ENCODE data around the gene PCDHGB4.
"Not testable (repeated sequence)": the region's sequence is repeated elsewhere in the genome, so short reads cannot be mapped to it uniquely, and the experiment has no call there.

Gene PCDHGB4

GRCh38 chr5:141421489-141421855 lies 34.0 kb downstream of the PCDHGB4 start:
- H3K4me3 ChIP-seq (ENCODE audit: low read depth, low read length): peak overlapping the region; percentile 36
- no peak for TF ChIP-seq CTCF (IDR thresholded peaks at IDR 0.05; ENCODE audit: low read depth, low read length)

DNA sequence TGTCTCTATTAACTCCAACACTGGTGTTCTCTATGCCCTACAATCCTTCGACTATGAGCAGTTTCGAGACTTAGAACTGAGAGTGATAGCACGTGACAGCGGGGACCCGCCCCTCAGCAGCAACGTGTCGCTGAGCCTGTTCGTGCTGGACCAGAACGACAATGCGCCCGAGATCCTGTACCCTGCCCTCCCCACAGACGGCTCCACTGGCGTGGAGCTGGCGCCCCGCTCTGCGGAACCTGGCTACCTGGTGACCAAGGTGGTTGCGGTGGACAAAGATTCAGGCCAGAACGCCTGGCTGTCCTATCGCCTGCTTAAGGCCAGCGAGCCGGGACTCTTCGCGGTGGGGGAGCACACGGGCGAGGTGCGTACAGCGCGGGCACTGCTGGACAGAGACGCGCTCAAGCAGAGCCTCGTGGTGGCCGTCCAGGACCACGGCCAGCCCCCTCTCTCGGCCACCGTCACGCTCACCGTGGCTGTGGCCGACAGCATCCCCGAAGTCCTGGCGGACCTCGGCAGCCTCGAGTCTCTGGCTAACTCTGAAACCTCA lies 35.3 kb downstream of the PCDHGB4 start:
- no peak overlapping the region for H3K4me3 ChIP-seq (ENCODE audit: low read depth, low read length)
- no peak for TF ChIP-seq CTCF (IDR thresholded peaks at IDR 0.05; ENCODE audit: low read depth, low read length)

- H3K4me3 ChIP-seq (ENCODE audit: low read depth, low read length): no peak overlapping the region
- no peak for TF ChIP-seq CTCF (IDR thresholded peaks at IDR 0.05; ENCODE audit: low read depth, low read length)
Observed at GRCh38 chr5:141427783-141428426, 40.4 kb downstream of the PCDHGB4 start.

- no peak for TF ChIP-seq CTCF (IDR thresholded peaks at IDR 0.05; ENCODE audit: low read depth, low read length)
- H3K4me3 ChIP-seq (ENCODE audit: low read depth, low read length): no peak within 1 kb of the TSS
Observed at GRCh38 chr5:141430332-141431113, 43.0 kb downstream of the PCDHGB4 start, which contains the start of gene PCDHGA12. Gene PCDHGA12, plus strand, starts transcription at chr5:141430507. Its CDS starts 253 bp downstream, at chr5:141430760.

DNA sequence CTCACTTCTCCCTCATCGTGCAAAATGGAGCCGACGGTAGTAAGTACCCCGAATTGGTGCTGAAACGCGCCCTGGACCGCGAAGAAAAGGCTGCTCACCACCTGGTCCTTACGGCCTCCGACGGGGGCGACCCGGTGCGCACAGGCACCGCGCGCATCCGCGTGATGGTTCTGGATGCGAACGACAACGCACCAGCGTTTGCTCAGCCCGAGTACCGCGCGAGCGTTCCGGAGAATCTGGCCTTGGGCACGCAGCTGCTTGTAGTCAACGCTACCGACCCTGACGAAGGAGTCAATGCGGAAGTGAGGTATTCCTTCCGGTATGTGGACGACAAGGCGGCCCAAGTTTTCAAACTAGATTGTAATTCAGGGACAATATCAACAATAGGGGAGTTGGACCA lies 43.8 kb downstream of the PCDHGB4 start:
- no peak for TF ChIP-seq CTCF (IDR thresholded peaks at IDR 0.05; ENCODE audit: low read depth, low read length)
- H3K4me3 ChIP-seq (ENCODE audit: low read depth, low read length): no peak overlapping the region

- H3K4me3 ChIP-seq (ENCODE audit: low read depth, low read length): not testable (repeated sequence)
Observed at GRCh38 chr5:141432308-141432707, 44.8 kb downstream of the PCDHGB4 start.

DNA sequence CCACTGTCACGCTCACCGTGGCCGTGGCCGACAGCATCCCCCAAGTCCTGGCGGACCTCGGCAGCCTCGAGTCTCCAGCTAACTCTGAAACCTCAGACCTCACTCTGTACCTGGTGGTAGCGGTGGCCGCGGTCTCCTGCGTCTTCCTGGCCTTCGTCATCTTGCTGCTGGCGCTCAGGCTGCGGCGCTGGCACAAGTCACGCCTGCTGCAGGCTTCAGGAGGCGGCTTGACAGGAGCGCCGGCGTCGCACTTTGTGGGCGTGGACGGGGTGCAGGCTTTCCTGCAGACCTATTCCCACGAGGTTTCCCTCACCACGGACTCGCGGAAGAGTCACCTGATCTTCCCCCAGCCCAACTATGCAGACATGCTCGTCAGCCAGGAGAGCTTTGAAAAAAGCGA lies 45.2 kb downstream of the PCDHGB4 start:
- not testable (repeated sequence) for H3K4me3 ChIP-seq (ENCODE audit: low read depth, low read length)

DNA sequence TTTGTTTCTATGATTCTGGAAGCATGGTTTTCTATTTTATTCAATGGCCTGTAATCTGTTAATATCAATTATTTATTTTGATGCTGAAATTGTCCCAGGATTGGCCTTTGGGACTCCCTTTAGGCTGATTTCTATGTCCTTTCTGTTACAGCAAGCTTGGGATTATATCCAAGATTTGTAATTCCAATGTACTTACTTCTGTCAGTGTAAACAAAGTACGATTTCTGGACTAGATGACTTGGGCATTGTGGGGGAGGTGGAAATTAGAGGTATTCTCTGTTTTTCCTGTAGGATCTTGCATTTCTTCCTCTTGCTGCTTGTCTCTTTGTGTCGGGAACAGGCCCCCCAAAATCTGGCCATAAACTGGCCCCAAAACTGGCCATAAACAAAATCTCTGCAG lies 46.5 kb downstream of the PCDHGB4 start:
- no peak for TF ChIP-seq CTCF (IDR thresholded peaks at IDR 0.05; ENCODE audit: low read depth, low read length)

More for the DNA sequence above, 46.5 kb downstream of the PCDHGB4 start:
- H3K4me3 ChIP-seq (ENCODE audit: low read depth, low read length): no peak overlapping the region

All from WI38 (cell line).